D341Med (cell line): ENCODE measurements around the gene EOLA1.
"Not testable (repeated sequence)": the region's sequence is repeated elsewhere in the genome, so short reads cannot be mapped to it uniquely, and the experiment has no call there.

Experiments
- DNase-seq: peaks from one replicate; pipeline ENCODE4 v3.0.0; 2012; ENCODE audit warnings: low spot score

The EOLA1 gene

GRCh38 chrX:149513825-149514428, 26.9 kb upstream of the EOLA1 start:
- DNase-seq: no peak

- DNase-seq: no peak
These were observed 24.7 kb upstream of the EOLA1 start for GRCh38 chrX:149515954-149516602.

- DNase-seq: no peak
These were observed 24.2 kb upstream of the EOLA1 start for GRCh38 chrX:149516604-149517003.

- DNase-seq: no peak
These were observed 23.5 kb upstream of the EOLA1 start for GRCh38 chrX:149517308-149517707.

- DNase-seq: no peak
These were observed 22.6 kb upstream of the EOLA1 start for GRCh38 chrX:149518236-149518635.

- DNase-seq: not testable (repeated sequence)
These were observed 20.1 kb upstream of the EOLA1 start for GRCh38 chrX:149520636-149521277.

- no peak for DNase-seq
These were observed 19.4 kb upstream of the EOLA1 start for GRCh38 chrX:149521438-149521837.

- no peak for DNase-seq
These were observed 17.9 kb upstream of the EOLA1 start for GRCh38 chrX:149522916-149523315.

- not testable (repeated sequence) for DNase-seq
These were observed 15.4 kb upstream of the EOLA1 start for GRCh38 chrX:149525389-149525788.

- not testable (repeated sequence) for DNase-seq
These were observed 14.9 kb upstream of the EOLA1 start for GRCh38 chrX:149525903-149526302.

- not testable (repeated sequence) for DNase-seq
These were observed 14.3 kb upstream of the EOLA1 start for GRCh38 chrX:149526318-149527033.

GRCh38 chrX:149527705-149528104, 13.1 kb upstream of the EOLA1 start:
- DNase-seq: no peak

GRCh38 chrX:149528381-149528780, 12.4 kb upstream of the EOLA1 start:
- no peak for DNase-seq

GRCh38 chrX:149531599-149531998, 9.2 kb upstream of the EOLA1 start:
- no peak for DNase-seq

- not testable (repeated sequence) for DNase-seq
These were observed 7.9 kb upstream of the EOLA1 start for GRCh38 chrX:149532868-149533267.

GRCh38 chrX:149533999-149534398, 6.8 kb upstream of the EOLA1 start:
- DNase-seq: not testable (repeated sequence)

- DNase-seq: not testable (repeated sequence)
These were observed 5.7 kb upstream of the EOLA1 start for GRCh38 chrX:149534926-149535602.

- not testable (repeated sequence) for DNase-seq
These were observed 3.3 kb upstream of the EOLA1 start for GRCh38 chrX:149537474-149537873.

GRCh38 chrX:149539283-149540130, 1.3 kb upstream of the EOLA1 start:
- DNase-seq: peak; percentile 77

- peak; percentile 87 for DNase-seq
These were observed 636 bp upstream of the EOLA1 start for GRCh38 chrX:149540131-149540620.

GRCh38 chrX:149541521-149542047, 772 bp downstream of the EOLA1 start:
- no peak for DNase-seq
